RWPE2 (cell line): ENCODE data around the gene MLST8.

Source experiments
- ATAC-seq: fragments of 200-7000 bp; cut with Tn5 transposase; 3 replicates; pipeline ENCODE4 v1.9.1; 2021; ENCODE audit warnings: low read depth
- DNase-seq: peaks from one replicate; pipeline ENCODE4 v3.0.0-alpha.2; 2020; ENCODE audit warnings: low spot score
- H3K27ac ChIP-seq: fragments of 450-650 bp; 2 replicates; pipeline ENCODE4 v1.5.1; 2017; ENCODE audit warnings: mild to moderate bottlenecking; ENCODE audit not compliant: poor library complexity, severe bottlenecking
- H3K27me3 ChIP-seq: fragments of 250-450 bp; sonication (Bioruptor Pico); 2 replicates; pipeline ENCODE4 v1.5.1; 2021; ENCODE audit warnings: mild to moderate bottlenecking, moderate library complexity; ENCODE audit not compliant: insufficient read depth, poor library complexity, severe bottlenecking
- H3K36me3 ChIP-seq: fragments of 250-450 bp; sonication (Bioruptor Pico); 2 replicates; pipeline ENCODE4 v1.5.1; 2020; ENCODE audit warnings: low read depth, mild to moderate bottlenecking, moderate library complexity
- H3K4me1 ChIP-seq: fragments of 250-450 bp; sonication (Bioruptor Pico); 2 replicates; pipeline ENCODE4 v1.5.1; 2021; ENCODE audit warnings: mild to moderate bottlenecking, moderate library complexity; ENCODE audit not compliant: insufficient read depth, poor library complexity, severe bottlenecking
- H3K4me3 ChIP-seq: fragments of 250-450 bp; sonication (Bioruptor Pico); 2 replicates; pipeline ENCODE4 v1.5.1; 2021; ENCODE audit warnings: mild to moderate bottlenecking, moderate library complexity; ENCODE audit not compliant: severe bottlenecking
- H3K9me3 ChIP-seq: fragments of 250-450 bp; sonication (Bioruptor Pico); 2 replicates; pipeline ENCODE4 v1.5.1; 2021; ENCODE audit warnings: mild to moderate bottlenecking, moderate library complexity; ENCODE audit not compliant: severe bottlenecking
- CTCF ChIP-seq: fragments of 450-650 bp; IDR thresholded peaks from one replicate; pipeline ENCODE4 v1.5.1; 2017; ENCODE audit warnings: mild to moderate bottlenecking, moderate library complexity; ENCODE audit not compliant: poor library complexity, severe bottlenecking

Gene MLST8

GRCh38 chr16:2235695-2236336, 30.6 kb downstream of the MLST8 start:
- no peak overlapping the region for H3K27ac ChIP-seq
- no peak for TF ChIP-seq CTCF
- DNase-seq (no peak), ATAC-seq (no peak)
- no peak overlapping the region for H3K4me3 ChIP-seq
- peaks cover 21% of the 10 kb centered on the region for H3K27me3 ChIP-seq
- no peaks in the 10 kb centered on the region for H3K4me1 ChIP-seq
- peaks cover 12% of the 10 kb centered on the region for H3K36me3 ChIP-seq
- no peaks in the 10 kb centered on the region for H3K9me3 ChIP-seq

GRCh38 chr16:2236337-2237101, 31.3 kb downstream of the MLST8 start, which contains the start of gene DNASE1L2:
Gene DNASE1L2, plus strand, starts transcription at chr16:2236444. Its CDS starts 373 bp downstream, at chr16:2236817.
- TF ChIP-seq CTCF, result no peak
- ATAC-seq, result peak; percentile 70
- Histone ChIP-seq H3K27me3 (peaks cover 21% of the 10 kb centered on the region), H3K4me3 (no peak within 1 kb of the TSS), H3K9me3 (no peaks in the 10 kb centered on the region), H3K4me1 (no peaks in the 10 kb centered on the region), H3K27ac (no peak within 1 kb of the TSS), H3K36me3 (peaks cover 12% of the 10 kb centered on the region)
- DNase-seq, result no peak

- DNase-seq, result no peak
- no peak for TF ChIP-seq CTCF
- ATAC-seq, result no peak
- no peak overlapping the region for H3K27ac ChIP-seq
- H3K9me3 ChIP-seq, result no peaks in the 10 kb centered on the region
- H3K4me1 ChIP-seq, result no peaks in the 10 kb centered on the region
- H3K27me3 ChIP-seq, result peaks cover 21% of the 10 kb centered on the region
- H3K36me3 ChIP-seq, result peaks cover 13% of the 10 kb centered on the region
- no peak overlapping the region for H3K4me3 ChIP-seq
These were observed 31.8 kb downstream of the MLST8 start for GRCh38 chr16:2237102-2237482.

- H3K4me1 ChIP-seq, result no peaks in the 10 kb centered on the region
- H3K4me3 ChIP-seq, result no peak overlapping the region
- no peak for TF ChIP-seq CTCF
These were observed 32.4 kb downstream of the MLST8 start for GRCh38 chr16:2237493-2238149.

More at GRCh38 chr16:2237493-2238149, 32.4 kb downstream of the MLST8 start:
- H3K27me3 ChIP-seq, result peaks cover 21% of the 10 kb centered on the region
- no peaks in the 10 kb centered on the region for H3K9me3 ChIP-seq
- H3K36me3 ChIP-seq, result peaks cover 19% of the 10 kb centered on the region
- no peak overlapping the region for H3K27ac ChIP-seq
- DNase-seq, result peak; percentile 66
- ATAC-seq, result no peak
